H4 (cell line): ENCODE measurements around the gene APOBEC3H. TPM values are rescaled to one million over a fixed set of nuclear protein-coding genes. Genes with fewer than 3 reads are reported as not detected.

ENCODE experiments used
- DNase-seq: peaks from one replicate; pipeline ENCODE4 v3.0.0-alpha.2; 2015; ENCODE audit warnings: low spot score
- total RNA-seq: library from RNA; depleted of rRNA; stranded (reverse); fragments of >200 nt; shearing (Covaris generic); gene quantifications from 2 replicates; pipeline ENCODE4 v1.2.3, GENCODE V29; 2014

APOBEC3H gene
- total RNA-seq, 1 experiment from 2014 or later, result 1.4 TPM

- DNase-seq, result no peak
Observed at GRCh38 chr22:39110631-39111561, 13.9 kb downstream of the APOBEC3H start.

GRCh38 chr22:39114112-39114511, 17.1 kb downstream of the APOBEC3H start:
- no peak for DNase-seq

GRCh38 chr22:39115570-39115969, 18.5 kb downstream of the APOBEC3H start:
- DNase-seq, result no peak

- DNase-seq, result no peak
Observed at GRCh38 chr22:39115977-39116621, 19.1 kb downstream of the APOBEC3H start.

GRCh38 chr22:39117585-39118191, 20.6 kb downstream of the APOBEC3H start:
- no peak for DNase-seq

- DNase-seq, result no peak
Observed at GRCh38 chr22:39120983-39121382, 23.9 kb downstream of the APOBEC3H start.

GRCh38 chr22:39122772-39123470, 25.9 kb downstream of the APOBEC3H start:
- no peak for DNase-seq

- DNase-seq, result no peak
Observed at GRCh38 chr22:39123751-39124581, 26.9 kb downstream of the APOBEC3H start.

- DNase-seq, result no peak
Observed at GRCh38 chr22:39125622-39126021, 28.6 kb downstream of the APOBEC3H start.

GRCh38 chr22:39128508-39128907, 31.5 kb downstream of the APOBEC3H start:
- DNase-seq, result no peak

- DNase-seq, result no peak
Observed at GRCh38 chr22:39129081-39129480, 32.0 kb downstream of the APOBEC3H start.

GRCh38 chr22:39129746-39130145, 32.7 kb downstream of the APOBEC3H start:
- DNase-seq, result no peak

- DNase-seq, result no peak
Observed at GRCh38 chr22:39130152-39130704, 33.2 kb downstream of the APOBEC3H start.

- no peak for DNase-seq
Observed at GRCh38 chr22:39130892-39131855, 34.1 kb downstream of the APOBEC3H start.

GRCh38 chr22:39132281-39132680, 35.2 kb downstream of the APOBEC3H start:
- no peak for DNase-seq

- no peak for DNase-seq
Observed at GRCh38 chr22:39132871-39133524, 36.0 kb downstream of the APOBEC3H start.

- no peak for DNase-seq
Observed at GRCh38 chr22:39133871-39134270, 36.8 kb downstream of the APOBEC3H start.

- no peak for DNase-seq
Observed at GRCh38 chr22:39134366-39135091, 37.5 kb downstream of the APOBEC3H start.
